Transverse colon (tissue), 3 donors: ENCODE results near the gene SMARCC1.

Experiments
- CTCF ChIP-seq, 5 experiments: fragments of 200-600 bp in 3 of 5; fragments of 450-650 bp in 2 of 5; sonication (generic) in 3 of 5; IDR thresholded peaks; 1 replicate in 2 of 5; 2 replicates in 3 of 5; pipeline ENCODE4 v1.5.1; 2016 to 2017; ENCODE audit warnings: antibody characterized with exemption in 5 of 5, inconsistent platforms in 3 of 5, mild to moderate bottlenecking in 2 of 5, moderate library complexity in 1 of 5
- POLR2A ChIP-seq: fragments of 450-650 bp; IDR thresholded peaks from one replicate; pipeline ENCODE4 v1.6.1; 2016; ENCODE audit warnings: antibody characterized with exemption, mild to moderate bottlenecking, moderate library complexity

DNA sequence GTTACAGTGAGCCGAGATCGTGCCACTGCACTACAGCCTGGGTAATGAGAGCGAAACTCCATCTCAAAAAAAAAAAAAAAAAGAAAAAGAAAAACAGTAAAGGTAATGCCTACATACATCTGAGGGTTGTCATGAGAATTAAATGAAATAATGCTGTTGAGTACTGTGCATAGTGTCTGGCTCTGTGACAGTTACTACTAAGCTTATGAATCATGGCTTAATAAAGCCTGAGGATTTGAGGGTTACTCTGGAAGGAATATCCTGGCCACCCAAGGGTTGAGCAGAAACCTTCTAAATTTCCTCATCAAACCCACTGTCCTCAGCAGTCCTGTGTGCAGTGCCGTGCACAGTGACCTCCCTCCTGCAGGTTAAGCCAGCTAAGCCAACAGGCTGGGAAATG, 241.4 kb downstream of the SMARCC1 start:
- TF ChIP-seq POLR2A (no peak), CTCF (IDR thresholded peaks at IDR 0.05) (no peak)
